Smooth muscle cell (in vitro differentiated cells): Measurements from ENCODE around the gene ATP6V0A4. TPM values are rescaled to one million over a fixed set of nuclear protein-coding genes. Genes with fewer than 3 reads are reported as not detected.

Source experiments
- DNase-seq: peaks from one replicate; lab custom pipeline; 2025; ENCODE audit not compliant: unreplicated experiment; lab: John Stamatoyannopoulos, UW
- H2AFZ ChIP-seq: fragments of 200-600 bp; sonication (generic); 2 replicates; pipeline ENCODE4 v1.6.0; 2016; ENCODE audit warnings: antibody characterized with exemption, low read depth, mild to moderate bottlenecking
- H3F3A ChIP-seq: fragments of 200-600 bp; sonication (generic); 2 replicates; pipeline ENCODE4 v1.6.0; 2017; ENCODE audit warnings: antibody characterized with exemption, low read depth
- H3K27ac ChIP-seq: fragments of 200-600 bp; sonication (generic); 2 replicates; pipeline ENCODE4 v1.5.1; 2016; ENCODE audit warnings: low read depth, mild to moderate bottlenecking
- H3K27me3 ChIP-seq: fragments of 200-600 bp; sonication (generic); 2 replicates; pipeline ENCODE4 v1.6.1; 2016; ENCODE audit warnings: low read depth, mild to moderate bottlenecking
- H3K36me3 ChIP-seq: fragments of 200-600 bp; sonication (generic); 2 replicates; pipeline ENCODE4 v1.5.1; 2016; ENCODE audit warnings: low read depth
- H3K4me1 ChIP-seq: fragments of 200-600 bp; sonication (generic); 2 replicates; pipeline ENCODE4 v1.5.1; 2016; ENCODE audit warnings: low read depth
- H3K4me2 ChIP-seq: fragments of 200-600 bp; sonication (generic); 2 replicates; pipeline ENCODE4 v1.6.0; 2016; ENCODE audit warnings: mild to moderate bottlenecking
- H3K4me3 ChIP-seq: fragments of 200-600 bp; sonication (generic); 2 replicates; pipeline ENCODE4 v1.5.1; 2016; ENCODE audit warnings: mild to moderate bottlenecking
- H3K79me2 ChIP-seq: fragments of 200-600 bp; sonication (generic); 2 replicates; pipeline ENCODE4 v1.6.0; 2016; ENCODE audit warnings: low read depth, mild to moderate bottlenecking
- H3K9ac ChIP-seq: fragments of 200-600 bp; sonication (generic); 2 replicates; pipeline ENCODE4 v1.6.0; 2016; ENCODE audit warnings: low read depth
- H3K9me3 ChIP-seq: fragments of 200-600 bp; sonication (generic); replicated peaks from 2 replicates; pipeline ENCODE4 v1.5.1; 2016; ENCODE audit warnings: low read depth
- H4K20me1 ChIP-seq: fragments of 200-600 bp; sonication (generic); 2 replicates; pipeline ENCODE4 v1.6.0; 2016; ENCODE audit warnings: low read depth
- CTCF ChIP-seq: fragments of 200-600 bp; sonication (generic); IDR thresholded peaks from 2 replicates; pipeline ENCODE4 v1.5.1; 2017; ENCODE audit warnings: borderline replicate concordance, mild to moderate bottlenecking, antibody characterized with exemption; ENCODE audit not compliant: insufficient read depth, poor library complexity, severe bottlenecking
- WGBS: methylation state at CpG from one replicate; pipeline ENCODE4 v1.1.7; 2016; ENCODE audit warnings: low lambda C conversion rate; 5-methylcytosine and 5-hydroxymethylcytosine counted together
- polyA plus RNA-seq: library from polyadenylated mRNA; unstranded; fragments of >200 nt; fragmentation: Nextera tagmentation; extraction: Ambion mirVana; gene quantifications from 2 replicates; pipeline ENCODE4 v1.2.1, GENCODE V29; 2016
- total RNA-seq: library from RNA; depleted of rRNA; stranded (reverse); fragments of >200 nt; gene quantifications from 2 replicates; pipeline ENCODE4 v1.2.3, GENCODE V29; 2014

The ATP6V0A4 gene
- total and polyA plus RNA-seq, 2 experiments from 2014 or later, result 0.40 TPM; not detected in 1

GRCh38 chr7:138773176-138773575 is 24.8 kb downstream of the ATP6V0A4 start:
- no peak overlapping the region for H3K27ac ChIP-seq
- no peaks in the 10 kb centered on the region for H3K9me3 ChIP-seq

GRCh38 chr7:138770904-138771303 is 27.1 kb downstream of the ATP6V0A4 start:
- H3K4me3 ChIP-seq, result no peak overlapping the region

More at GRCh38 chr7:138773176-138773575, 24.8 kb downstream of the ATP6V0A4 start:
- Histone ChIP-seq H2AFZ (no peak overlapping the region), H3K27me3 (peaks cover 5% of the 10 kb centered on the region), H3K9ac (no peak overlapping the region), H4K20me1 (no peaks in the 10 kb centered on the region), H3K4me2 (no peak overlapping the region), H3K36me3 (no peaks in the 10 kb centered on the region), H3K79me2 (no peaks in the 10 kb centered on the region), H3K4me1 (no peaks in the 10 kb centered on the region), H3K4me3 (no peak overlapping the region), H3F3A (no peaks in the 10 kb centered on the region)
- 88% methylated on average over 9 of the region's 9 CpGs for WGBS
- TF ChIP-seq CTCF, result no peak
- no peak for DNase-seq

GRCh38 chr7:138768241-138768640 is 29.8 kb downstream of the ATP6V0A4 start:
- no peaks in the 10 kb centered on the region for H3F3A ChIP-seq
- WGBS, result 72% methylated on average over 2 of the region's 2 CpGs
- H3K4me2 ChIP-seq, result no peak overlapping the region
- H3K9me3 ChIP-seq, result no peaks in the 10 kb centered on the region
- no peak overlapping the region for H2AFZ ChIP-seq
- no peaks in the 10 kb centered on the region for H3K27me3 ChIP-seq
- H4K20me1 ChIP-seq, result no peaks in the 10 kb centered on the region
- H3K4me1 ChIP-seq, result no peaks in the 10 kb centered on the region
- H3K36me3 ChIP-seq, result no peaks in the 10 kb centered on the region
- no peak for DNase-seq
- no peaks in the 10 kb centered on the region for H3K79me2 ChIP-seq
- H3K4me3 ChIP-seq, result no peak overlapping the region
- TF ChIP-seq CTCF, result no peak
- H3K27ac ChIP-seq, result no peak overlapping the region
- H3K9ac ChIP-seq, result no peak overlapping the region

More at GRCh38 chr7:138770904-138771303, 27.1 kb downstream of the ATP6V0A4 start:
- Histone ChIP-seq H3K4me1 (no peaks in the 10 kb centered on the region), H3K79me2 (no peaks in the 10 kb centered on the region), H4K20me1 (no peaks in the 10 kb centered on the region), H3F3A (no peaks in the 10 kb centered on the region), H3K27ac (no peak overlapping the region), H3K36me3 (no peaks in the 10 kb centered on the region), H3K27me3 (peaks cover 5% of the 10 kb centered on the region), H2AFZ (no peak overlapping the region), H3K9me3 (no peaks in the 10 kb centered on the region), H3K4me2 (no peak overlapping the region), H3K9ac (no peak overlapping the region)
- WGBS, result 92% methylated on average over 8 of the region's 8 CpGs
- DNase-seq, result no peak
- TF ChIP-seq CTCF, result no peak

GRCh38 chr7:138756591-138757242 is 41.3 kb downstream of the ATP6V0A4 start:
- Histone ChIP-seq H4K20me1 (no peaks in the 10 kb centered on the region), H3K27me3 (no peaks in the 10 kb centered on the region), H3F3A (no peaks in the 10 kb centered on the region), H3K9ac (no peak overlapping the region), H3K79me2 (no peaks in the 10 kb centered on the region), H3K4me1 (peaks cover 7% of the 10 kb centered on the region), H3K9me3 (no peaks in the 10 kb centered on the region), H3K36me3 (no peaks in the 10 kb centered on the region), H3K27ac (no peak overlapping the region), H3K4me2 (no peak overlapping the region), H2AFZ (no peak overlapping the region), H3K4me3 (no peak overlapping the region)
- no peak for TF ChIP-seq CTCF
- WGBS, result 50% methylated on average over 4 of the region's 4 CpGs
- DNase-seq, result no peak
